NCI-H345 treated with DMSO at 0.1 percent for 48 hours (cell line): ENCODE results near the gene HOPX.
A peak's percentile ranks its signal among the peaks of the same experiment; 100 is the strongest.
"Not testable (repeated sequence)": the region's sequence is repeated elsewhere in the genome, so short reads cannot be mapped to it uniquely, and the experiment has no call there.

ENCODE experiments used
- DNase-seq: peaks from one replicate; lab custom pipeline; 2025; ENCODE audit not compliant: unreplicated experiment; lab: John Stamatoyannopoulos, UW

Gene HOPX

GRCh38 chr4:56681158-56681852, at the start of gene HOPX:
TSS of gene HOPX (minus strand) at chr4:56681296. CDS start at chr4:56657816, 23,480 bp downstream.
- no peak for DNase-seq

DNA sequence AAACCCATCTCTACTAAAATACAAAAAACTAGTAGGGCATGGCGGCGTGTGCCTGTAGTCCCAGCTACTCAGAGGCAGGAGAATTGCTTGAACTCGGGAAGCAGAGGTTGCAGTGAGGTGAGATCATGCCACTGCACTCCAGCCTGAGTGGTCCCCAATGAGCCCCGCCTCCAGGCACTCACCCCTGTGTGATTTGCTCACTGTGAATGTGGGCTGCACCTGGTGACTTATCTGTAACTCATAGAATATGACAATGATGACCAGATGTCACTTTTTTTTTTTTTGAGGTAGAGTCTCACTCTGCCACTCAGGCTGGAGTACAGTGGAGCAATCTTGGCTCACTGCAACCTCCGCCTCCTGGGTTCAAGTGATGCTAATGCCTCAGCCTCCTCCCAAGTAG, 49.0 kb upstream of the HOPX start:
- DNase-seq, result no peak

- peak; percentile 27 for DNase-seq
Measured at GRCh38 chr4:56728512-56728911, 47.4 kb upstream of the HOPX start.

GRCh38 chr4:56727150-56727549, 46.1 kb upstream of the HOPX start:
- no peak for DNase-seq

GRCh38 chr4:56726593-56726992, 45.5 kb upstream of the HOPX start:
- not testable (repeated sequence) for DNase-seq

- no peak for DNase-seq
Measured at GRCh38 chr4:56723659-56724230, 42.6 kb upstream of the HOPX start.

GRCh38 chr4:56723201-56723605, 42.1 kb upstream of the HOPX start:
- no peak for DNase-seq

DNA sequence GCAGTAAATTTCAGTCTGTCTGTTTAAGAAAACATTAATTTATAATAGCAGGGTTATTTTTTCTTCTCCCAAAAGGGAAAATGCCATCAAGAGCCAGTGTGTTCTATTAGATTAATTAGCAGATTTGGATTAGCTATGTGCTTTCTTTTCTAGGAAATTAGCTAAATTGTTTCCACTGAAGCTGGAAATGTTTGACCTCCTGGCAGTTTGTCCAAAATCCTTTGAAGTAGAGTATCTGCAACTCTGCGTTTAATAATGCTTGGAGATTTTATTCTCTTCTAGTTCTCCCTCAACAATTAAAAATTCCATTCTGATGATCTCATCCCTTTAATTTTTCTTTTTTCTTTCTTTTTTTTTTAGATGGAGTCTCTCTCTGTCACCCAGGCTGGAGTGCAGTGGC, 27.1 kb upstream of the HOPX start:
- no peak for DNase-seq

DNA sequence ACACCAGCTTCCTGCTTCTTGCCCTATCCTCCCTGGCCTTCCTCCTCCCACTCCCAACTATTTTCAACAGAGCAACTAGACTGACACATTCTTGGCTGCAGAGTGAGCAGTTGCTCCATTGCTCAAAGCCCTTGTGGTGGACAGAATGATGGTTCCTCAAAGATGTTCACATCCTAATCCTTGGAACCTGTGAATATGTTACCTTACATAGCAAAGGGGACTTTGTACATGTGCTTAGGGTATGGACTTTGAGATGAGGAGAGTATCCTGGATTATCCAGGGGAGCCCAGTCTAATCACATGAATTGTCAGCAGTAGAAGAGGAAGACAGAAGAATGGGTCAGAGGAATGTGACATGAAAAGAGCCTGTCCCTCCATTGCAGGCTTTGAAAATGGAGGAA, 24.9 kb upstream of the HOPX start:
- no peak for DNase-seq

GRCh38 chr4:56705334-56705733, 24.2 kb upstream of the HOPX start:
- DNase-seq, result no peak

- no peak for DNase-seq
Measured at GRCh38 chr4:56704089-56704871, 23.2 kb upstream of the HOPX start.

DNA sequence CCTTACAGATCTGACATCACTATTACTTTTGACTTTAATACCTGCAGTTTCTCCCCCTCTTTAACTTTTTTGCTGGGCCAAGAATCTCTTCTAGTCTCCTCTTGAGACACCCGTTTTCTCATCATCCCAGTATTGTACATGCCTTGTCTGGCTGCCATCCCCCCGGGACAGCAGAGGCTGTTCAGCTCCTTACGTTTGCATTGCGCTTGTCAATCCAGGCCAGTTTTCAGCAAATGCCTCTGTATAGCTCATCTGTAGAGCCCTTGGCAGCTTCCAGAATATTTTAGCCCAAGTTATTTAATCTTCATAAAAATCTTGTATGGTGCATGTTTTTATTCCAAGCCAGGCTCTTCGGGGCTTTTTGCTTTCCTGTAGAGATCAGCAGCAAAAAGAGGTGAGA, 22.3 kb upstream of the HOPX start:
- DNase-seq, result no peak

DNA sequence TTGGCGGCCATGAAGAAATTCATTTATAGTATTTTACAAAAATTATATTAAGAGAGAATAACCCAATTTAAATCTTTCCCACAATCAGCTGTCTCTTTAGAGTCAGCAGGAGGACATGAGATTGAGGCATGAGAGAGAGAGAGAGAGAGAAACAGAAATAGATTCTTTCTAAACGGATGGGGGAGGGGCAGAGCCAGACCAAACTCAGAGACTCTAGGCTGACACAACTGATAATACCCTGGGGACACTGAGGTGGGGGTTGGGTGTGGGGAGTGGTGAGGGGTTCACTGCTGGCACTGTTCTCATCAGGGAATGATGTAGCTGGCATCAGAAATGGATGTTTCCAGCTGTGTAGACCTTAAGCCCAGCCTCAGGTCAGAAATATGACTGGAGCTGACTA, 20.5 kb upstream of the HOPX start:
- no peak for DNase-seq

DNA sequence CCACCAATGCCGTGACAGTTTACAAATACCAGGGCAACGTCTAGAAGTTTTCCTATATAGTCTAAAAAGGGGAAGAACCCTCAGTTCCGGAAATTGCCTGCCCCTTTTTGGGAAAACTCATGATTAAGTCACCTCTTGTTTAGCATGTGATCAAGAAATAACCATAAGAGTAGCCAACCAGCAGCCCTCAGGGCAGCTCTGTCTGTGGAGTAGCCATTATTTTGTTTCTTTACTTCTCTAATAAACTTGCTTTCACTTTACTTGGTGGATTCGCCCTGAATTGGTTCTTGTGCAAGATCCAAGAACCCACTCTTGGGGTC, 20.0 kb upstream of the HOPX start:
- DNase-seq, result no peak

GRCh38 chr4:56699537-56700105, 18.5 kb upstream of the HOPX start:
- DNase-seq, result no peak

GRCh38 chr4:56698329-56698728, 17.2 kb upstream of the HOPX start:
- no peak for DNase-seq

GRCh38 chr4:56696056-56696455, 15.0 kb upstream of the HOPX start:
- DNase-seq, result no peak

- not testable (repeated sequence) for DNase-seq
Measured at GRCh38 chr4:56693476-56693875, 12.4 kb upstream of the HOPX start.

- DNase-seq, result no peak
Measured at GRCh38 chr4:56692576-56692975, 11.5 kb upstream of the HOPX start.

- no peak for DNase-seq
Measured at GRCh38 chr4:56691425-56691824, 10.3 kb upstream of the HOPX start.

GRCh38 chr4:56690393-56690792, 9.3 kb upstream of the HOPX start:
- no peak for DNase-seq
